GM21786 (cell line): ENCODE results near the gene ARAP1.

Experiments
- ATAC-seq: cut with Tn5 transposase; IDR thresholded peaks from one replicate; pipeline ENCODE4 v1.9.1; 2021; ENCODE audit not compliant: unreplicated experiment

The ARAP1 gene

GRCh38 chr11:72685560-72686480 lies 66.4 kb downstream of the ARAP1 start:
- no peak for ATAC-seq

GRCh38 chr11:72684236-72684912 lies 67.8 kb downstream of the ARAP1 start:
- peak; percentile 49 for ATAC-seq

- peak; percentile 40 for ATAC-seq
These were observed 68.4 kb downstream of the ARAP1 start for GRCh38 chr11:72683782-72684200.

GRCh38 chr11:72682858-72683243 lies 69.4 kb downstream of the ARAP1 start:
- ATAC-seq, result no peak

- no peak for ATAC-seq
These were observed 69.9 kb downstream of the ARAP1 start for GRCh38 chr11:72682238-72682857.

GRCh38 chr11:72681226-72682153 lies 70.7 kb downstream of the ARAP1 start:
- ATAC-seq, result no peak

GRCh38 chr11:72680624-72681158 lies 71.5 kb downstream of the ARAP1 start:
- no peak for ATAC-seq

- ATAC-seq, result no peak
These were observed 72.3 kb downstream of the ARAP1 start for GRCh38 chr11:72679869-72680268.

GRCh38 chr11:72678524-72678923 lies 73.7 kb downstream of the ARAP1 start:
- no peak for ATAC-seq

GRCh38 chr11:72676861-72677341 lies 75.3 kb downstream of the ARAP1 start:
- no peak for ATAC-seq

- ATAC-seq, result no peak
These were observed 77.0 kb downstream of the ARAP1 start for GRCh38 chr11:72675221-72675620.

- ATAC-seq, result no peak
These were observed 78.0 kb downstream of the ARAP1 start, which contains the start of gene PDE2A for GRCh38 chr11:72673943-72674828. Gene PDE2A (minus strand): TSS chr11:72674422. CDS start chr11:72674207, 215 bp downstream.

- ATAC-seq, result no peak
These were observed 78.8 kb downstream of the ARAP1 start for GRCh38 chr11:72673284-72673942.

- no peak for ATAC-seq
These were observed 79.5 kb downstream of the ARAP1 start for GRCh38 chr11:72672597-72673238.

GRCh38 chr11:72671152-72672099 lies 80.8 kb downstream of the ARAP1 start:
- no peak for ATAC-seq

GRCh38 chr11:72670041-72670440 lies 82.2 kb downstream of the ARAP1 start:
- ATAC-seq, result no peak

- ATAC-seq, result no peak
These were observed 82.7 kb downstream of the ARAP1 start for GRCh38 chr11:72669527-72669926.
